GM21447 (cell line): ENCODE data around the gene SLC17A7.

Experiments used
- ATAC-seq: cut with Tn5 transposase; IDR thresholded peaks from one replicate; pipeline ENCODE4 v1.9.1; 2021; ENCODE audit not compliant: unreplicated experiment

Gene SLC17A7

GRCh38 chr19:49428547-49429451 lies 12.5 kb downstream of the SLC17A7 start:
- no peak for ATAC-seq

GRCh38 chr19:49427855-49428546 lies 13.3 kb downstream of the SLC17A7 start:
- ATAC-seq: no peak

- no peak for ATAC-seq
Observed at GRCh38 chr19:49427339-49427738, 14.0 kb downstream of the SLC17A7 start.

GRCh38 chr19:49425922-49426592 lies 15.3 kb downstream of the SLC17A7 start:
- no peak for ATAC-seq

GRCh38 chr19:49425178-49425577 lies 16.1 kb downstream of the SLC17A7 start, which contains the start of gene GFY:
GFY (plus strand) TSS chr19:49425388; CDS start chr19:49426431, 1,043 bp downstream.
- ATAC-seq: no peak

- no peak for ATAC-seq
Observed at GRCh38 chr19:49423985-49424303, 17.4 kb downstream of the SLC17A7 start.

GRCh38 chr19:49423071-49423984 lies 18.0 kb downstream of the SLC17A7 start, which contains the start of gene PTH2:
PTH2 (minus strand) TSS chr19:49423441; CDS start chr19:49423339, 102 bp downstream.
- ATAC-seq: no peak

GRCh38 chr19:49422407-49423070 lies 18.8 kb downstream of the SLC17A7 start:
- ATAC-seq: no peak

- ATAC-seq: no peak
Observed at GRCh38 chr19:49421878-49422202, 19.5 kb downstream of the SLC17A7 start.

GRCh38 chr19:49421039-49421877 lies 20.1 kb downstream of the SLC17A7 start:
- ATAC-seq: no peak

GRCh38 chr19:49420227-49420626 lies 21.1 kb downstream of the SLC17A7 start:
- no peak for ATAC-seq

GRCh38 chr19:49419173-49419572 lies 22.2 kb downstream of the SLC17A7 start:
- ATAC-seq: no peak

GRCh38 chr19:49418511-49418910 lies 22.8 kb downstream of the SLC17A7 start:
- no peak for ATAC-seq

GRCh38 chr19:49417088-49417487 lies 24.2 kb downstream of the SLC17A7 start:
- no peak for ATAC-seq

GRCh38 chr19:49415810-49416200 lies 25.5 kb downstream of the SLC17A7 start:
- no peak for ATAC-seq

- ATAC-seq: no peak
Observed at GRCh38 chr19:49415102-49415809, 26.1 kb downstream of the SLC17A7 start.

- ATAC-seq: no peak
Observed at GRCh38 chr19:49414256-49414655, 27.1 kb downstream of the SLC17A7 start.

- no peak for ATAC-seq
Observed at GRCh38 chr19:49413348-49413747, 28.0 kb downstream of the SLC17A7 start.
